Measurements from ENCODE around the gene LDAF1. TPM values are rescaled to one million over a fixed set of nuclear protein-coding genes. Genes with fewer than 3 reads are reported as not detected.

LDAF1 gene
- polyA plus RNA-seq, 1 experiment, result 50.3 TPM

DNA sequence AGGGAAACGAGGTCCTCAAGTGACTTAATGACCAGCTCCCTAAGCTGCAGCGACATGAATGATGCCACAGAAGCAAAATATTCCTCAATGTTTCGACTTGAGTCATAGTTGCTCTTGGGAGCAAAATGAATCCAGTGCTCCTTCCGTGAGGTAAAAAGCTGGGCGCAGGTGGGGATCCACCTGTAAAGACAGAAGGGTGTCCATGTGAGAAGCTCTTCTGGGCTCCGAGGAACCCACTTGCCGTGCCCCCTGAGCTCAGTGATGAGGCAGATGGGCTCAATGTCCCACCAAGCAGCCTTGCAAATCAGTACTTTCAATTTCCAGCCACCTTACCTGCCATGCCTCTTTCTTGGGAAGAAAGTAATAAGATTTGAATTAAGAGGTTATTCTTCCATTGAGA, 33.3 kb upstream of the LDAF1 start:
- Histone ChIP-seq H3K27me3 (ENCODE audit: control insufficient read depth, insufficient read depth, low read length) (no peaks in the 10 kb centered on the region), H3K4me3 (ENCODE audit: low read depth, low read length) (no peak overlapping the region), H3K27ac (ENCODE audit: low read depth, low read length) (no peak overlapping the region), H3K9me3 (ENCODE audit: control insufficient read depth, insufficient read depth, low read length) (no peaks in the 10 kb centered on the region)
- ChIA-PET CTCF (interaction anchor here (0.5 to 1.0 kb wide), 2 partner anchors 33 to 275 kb away, joined by 3 read pairs; no protein-coding TSS in a partner anchor), POLR2A (no interaction called here)
- TF ChIP-seq, protein P1, sequence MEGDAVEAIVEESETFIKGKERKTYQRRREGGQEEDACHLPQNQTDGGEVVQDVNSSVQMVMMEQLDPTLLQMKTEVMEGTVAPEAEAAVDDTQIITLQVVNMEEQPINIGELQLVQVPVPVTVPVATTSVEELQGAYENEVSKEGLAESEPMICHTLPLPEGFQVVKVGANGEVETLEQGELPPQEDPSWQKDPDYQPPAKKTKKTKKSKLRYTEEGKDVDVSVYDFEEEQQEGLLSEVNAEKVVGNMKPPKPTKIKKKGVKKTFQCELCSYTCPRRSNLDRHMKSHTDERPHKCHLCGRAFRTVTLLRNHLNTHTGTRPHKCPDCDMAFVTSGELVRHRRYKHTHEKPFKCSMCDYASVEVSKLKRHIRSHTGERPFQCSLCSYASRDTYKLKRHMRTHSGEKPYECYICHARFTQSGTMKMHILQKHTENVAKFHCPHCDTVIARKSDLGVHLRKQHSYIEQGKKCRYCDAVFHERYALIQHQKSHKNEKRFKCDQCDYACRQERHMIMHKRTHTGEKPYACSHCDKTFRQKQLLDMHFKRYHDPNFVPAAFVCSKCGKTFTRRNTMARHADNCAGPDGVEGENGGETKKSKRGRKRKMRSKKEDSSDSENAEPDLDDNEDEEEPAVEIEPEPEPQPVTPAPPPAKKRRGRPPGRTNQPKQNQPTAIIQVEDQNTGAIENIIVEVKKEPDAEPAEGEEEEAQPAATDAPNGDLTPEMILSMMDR (IDR thresholded peaks at IDR 0.05; ENCODE audit: low read depth, low read length), result no peak
- no peak for DNase-seq (ENCODE audit: low read depth, low spot score)

GRCh38 chr16:21126518-21126917, 32.0 kb upstream of the LDAF1 start:
- Histone ChIP-seq H3K27ac (ENCODE audit: low read depth, low read length) (no peak overlapping the region), H3K4me3 (ENCODE audit: low read depth, low read length) (no peak overlapping the region), H3K27me3 (ENCODE audit: control insufficient read depth, insufficient read depth, low read length) (no peaks in the 10 kb centered on the region), H3K9me3 (ENCODE audit: control insufficient read depth, insufficient read depth, low read length) (no peaks in the 10 kb centered on the region)
- CTCF ChIA-PET, result no interaction called here
- TF ChIP-seq, protein P1 (IDR thresholded peaks at IDR 0.05; ENCODE audit: low read depth, low read length), result no peak
- no peak for DNase-seq (ENCODE audit: low read depth, low spot score)
- POLR2A ChIA-PET, result no interaction called here

DNA sequence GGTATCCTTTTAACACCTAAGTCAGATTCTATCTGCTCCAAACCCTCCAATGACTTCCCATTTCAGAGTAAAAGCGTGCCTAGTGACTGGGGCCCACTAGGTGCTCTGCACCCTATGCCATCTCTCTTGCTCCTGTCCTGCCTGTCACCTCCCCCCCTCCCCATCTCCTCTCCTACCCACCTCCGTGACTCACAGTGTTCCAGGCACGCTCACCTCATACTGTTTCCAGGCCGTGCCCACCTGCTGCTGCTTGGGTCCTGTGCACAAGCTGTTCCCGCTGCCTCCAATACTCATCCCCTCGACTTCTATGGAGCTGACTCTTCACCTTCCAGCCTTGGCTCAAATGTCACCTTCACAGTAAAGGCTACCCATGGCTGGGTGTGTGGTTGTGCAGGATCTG, 29.5 kb upstream of the LDAF1 start:
- H3K27me3 ChIP-seq (ENCODE audit: control insufficient read depth, insufficient read depth, low read length), result peaks cover 2% of the 10 kb centered on the region
- no peak overlapping the region for H3K27ac ChIP-seq (ENCODE audit: low read depth, low read length)
- TF ChIP-seq, protein P1 (IDR thresholded peaks at IDR 0.05; ENCODE audit: low read depth, low read length), result no peak
- CTCF ChIA-PET, result interaction anchor here (0.6 to 0.8 kb wide), 2 partner anchors 19 to 172 kb away, joined by 3 to 4 read pairs; no protein-coding TSS in a partner anchor
- no peak overlapping the region for H3K4me3 ChIP-seq (ENCODE audit: low read depth, low read length)
- POLR2A ChIA-PET, result no interaction called here
- no peaks in the 10 kb centered on the region for H3K9me3 ChIP-seq (ENCODE audit: control insufficient read depth, insufficient read depth, low read length)
- no peak for DNase-seq (ENCODE audit: low read depth, low spot score)

DNA sequence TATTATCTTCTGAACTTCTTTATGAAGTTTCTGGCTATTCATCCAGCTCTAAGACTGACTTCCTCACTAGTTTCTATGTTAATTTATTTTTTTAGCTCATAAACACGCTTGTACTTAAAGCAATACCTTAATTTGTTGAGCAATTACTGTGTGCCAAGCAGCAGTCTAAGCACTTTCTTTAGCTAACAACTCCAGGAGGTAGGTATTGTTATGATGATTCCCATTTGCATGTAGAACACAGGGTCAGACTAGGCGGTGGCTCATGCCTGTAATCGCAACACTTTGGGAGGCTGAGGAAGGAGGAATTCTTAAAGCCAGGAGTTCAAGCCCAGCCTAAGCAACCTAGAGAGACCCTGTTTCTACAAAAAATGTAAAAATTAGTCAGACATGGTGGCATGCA, 27.7 kb upstream of the LDAF1 start:
- DNase-seq (ENCODE audit: low read depth, low spot score), result no peak

DNA sequence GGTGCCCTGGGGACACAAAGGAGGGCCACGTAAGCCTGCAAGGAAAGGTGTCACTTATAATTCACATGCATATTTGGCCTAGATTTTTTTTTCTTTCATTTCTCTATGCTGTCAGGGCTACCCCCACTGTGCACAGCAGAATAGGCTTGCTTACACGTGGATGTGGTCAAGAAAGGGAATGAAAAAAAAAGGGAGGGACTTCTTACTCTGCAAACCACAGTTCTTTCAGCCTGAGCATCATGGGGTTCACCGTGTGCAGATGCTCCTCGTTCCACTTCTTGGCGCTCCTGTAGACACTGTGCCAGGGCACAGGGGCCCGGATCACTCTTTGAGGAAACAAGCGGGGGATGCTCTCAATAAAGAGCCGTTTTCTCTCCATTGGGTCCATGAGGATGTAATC, 24.4 kb upstream of the LDAF1 start:
- H3K27ac ChIP-seq (ENCODE audit: low read depth, low read length), result no peak overlapping the region
- TF ChIP-seq, protein P1 (IDR thresholded peaks at IDR 0.05; ENCODE audit: low read depth, low read length), result no peak
- no peak overlapping the region for H3K4me3 ChIP-seq (ENCODE audit: low read depth, low read length)
- ChIA-PET POLR2A (no interaction called here), CTCF (no interaction called here)
- H3K9me3 ChIP-seq (ENCODE audit: control insufficient read depth, insufficient read depth, low read length), result no peaks in the 10 kb centered on the region
- DNase-seq (ENCODE audit: low read depth, low spot score), result no peak
- peaks cover 4% of the 10 kb centered on the region for H3K27me3 ChIP-seq (ENCODE audit: control insufficient read depth, insufficient read depth, low read length)

More for the DNA sequence above, 27.7 kb upstream of the LDAF1 start:
- POLR2A ChIA-PET, result interaction anchor here (0.7 kb wide), 1 partner anchor 20 kb away, joined by 4 read pairs; the partner anchor contains the start of gene DNAH3
- Histone ChIP-seq H3K27ac (ENCODE audit: low read depth, low read length) (no peak overlapping the region), H3K9me3 (ENCODE audit: control insufficient read depth, insufficient read depth, low read length) (no peaks in the 10 kb centered on the region), H3K4me3 (ENCODE audit: low read depth, low read length) (no peak overlapping the region), H3K27me3 (ENCODE audit: control insufficient read depth, insufficient read depth, low read length) (peaks cover 4% of the 10 kb centered on the region)
- TF ChIP-seq, protein P1 (IDR thresholded peaks at IDR 0.05; ENCODE audit: low read depth, low read length), result no peak
- CTCF ChIA-PET, result interaction anchor here (0.6 kb wide), 1 partner anchor 9 kb away, joined by 3 read pairs; no protein-coding TSS in a partner anchor

Data from AG04450 (cell line).